GM12878 (cell line): ENCODE measurements around the gene DCAF15.

ENCODE experiments used
- CTCF ChIP-seq, 3 experiments: IDR thresholded peaks in 2 of 3; conservative IDR thresholded peaks in 1 of 3; 2 replicates each; pipeline ENCODE4 v1.5.1; 2011; ENCODE audit warnings: low read depth in 3 of 3, low read length in 3 of 3, mild to moderate bottlenecking in 3 of 3, control low read depth in 2 of 3, moderate library complexity in 2 of 3, inconsistent platforms in 1 of 3, mixed read lengths in 1 of 3; ENCODE audit not compliant: control insufficient read depth in 2 of 3, insufficient read depth in 1 of 3; ENCODE audit errors: extremely low read depth in 1 of 3
- E2F8 ChIP-seq: fragments of 450-650 bp; IDR thresholded peaks from 2 replicates; pipeline ENCODE4 v1.6.1; 2018; ENCODE audit warnings: mild to moderate bottlenecking, low read depth, moderate library complexity; ENCODE audit not compliant: partially characterized antibody
- EZH2 ChIP-seq: IDR thresholded peaks from 2 replicates; pipeline ENCODE4 v1.6.1; 2012; ENCODE audit warnings: low read depth, mild to moderate bottlenecking, control low read depth, inconsistent platforms, low read length, borderline replicate concordance; ENCODE audit not compliant: control insufficient read depth
- MXI1 ChIP-seq: fragments of 150-350 bp; IDR thresholded peaks from 2 replicates; pipeline ENCODE4 v1.6.1; 2011; ENCODE audit warnings: low read depth, mild to moderate bottlenecking, inconsistent platforms, low read length, improper control_type of control experiment
- NBN ChIP-seq: fragments of 450-650 bp; IDR thresholded peaks from 2 replicates; pipeline ENCODE4 v1.6.1; 2016
- NRF1 ChIP-seq: conservative IDR thresholded peaks from 2 replicates; pipeline ENCODE4 v1.6.1; 2011; ENCODE audit warnings: mild to moderate bottlenecking, low read depth, low read length, improper control_type of control experiment
- PAX5 ChIP-seq: IDR thresholded peaks from 2 replicates; pipeline ENCODE4 v1.6.1; 2011; ENCODE audit warnings: low read depth, low read length, borderline replicate concordance
- POLR2A ChIP-seq: IDR thresholded peaks from 2 replicates; pipeline ENCODE4 v1.6.1; 2011; ENCODE audit warnings: low read depth, mild to moderate bottlenecking, low read length
- SMAD5 ChIP-seq: IDR thresholded peaks from 2 replicates; pipeline ENCODE4 v1.6.1; 2016; ENCODE audit warnings: antibody characterized with exemption, low read depth
- SP1 ChIP-seq: IDR thresholded peaks from one replicate; pipeline ENCODE4 v1.6.1; 2011; ENCODE audit warnings: low read depth, low read length

GRCh38 chr19:13981467-13981866, 29.2 kb downstream of the DCAF15 start:
- no peak for TF ChIP-seq SMAD5
- TF ChIP-seq EZH2 = no peak
- no peak for TF ChIP-seq NBN
- no peak for TF ChIP-seq NRF1
- TF ChIP-seq E2F8 = no peak
- no peak for TF ChIP-seq MXI1
- TF ChIP-seq SP1 = no peak
- TF ChIP-seq CTCF (IDR thresholded peaks at IDR 0.05 in 2 of 3, conservative IDR thresholded peaks at IDR 0.05 in 1 of 3; ENCODE audit: control insufficient read depth in 2 of 3, extremely low read depth in 1 of 3, insufficient read depth in 1 of 3, low read depth in 3 of 3, low read length in 3 of 3) = no peak
- no peak for TF ChIP-seq POLR2A
- TF ChIP-seq PAX5 = no peak
